BJ (cell line): ENCODE measurements around the gene SETD1B. TPM values are rescaled to one million over a fixed set of nuclear protein-coding genes. Genes with fewer than 3 reads are reported as not detected.

Experiments used
- CTCF ChIA-PET: fragments of 350-600 bp; formaldehyde crosslinking; extraction: SDS; loops from one replicate; lab custom pipeline; 2021; ENCODE audit warnings: antibody characterized with exemption, inconsistent platforms; lab: Yijun Ruan, JAX
- POLR2A ChIA-PET: fragments of 300-600 bp; sonication (Branson Sonifier 250); formaldehyde crosslinking; extraction: SDS; loops from one replicate; lab custom pipeline; 2021; ENCODE audit warnings: antibody characterized with exemption; lab: Charles Lee
- DNase-seq: peaks from one replicate; pipeline ENCODE4 v3.0.0-alpha.2; 2011; ENCODE audit warnings: low read depth
- H3K27me3 ChIP-seq: 2 replicates; pipeline ENCODE4 v1.6.0; 2011; ENCODE audit warnings: low read length; ENCODE audit not compliant: control insufficient read depth, insufficient read depth
- H3K36me3 ChIP-seq: 2 replicates; pipeline ENCODE4 v1.5.1; 2011; ENCODE audit warnings: low read length; ENCODE audit not compliant: control insufficient read depth, insufficient read depth
- H3K4me3 ChIP-seq: 2 replicates; pipeline ENCODE4 v1.5.1; 2011; ENCODE audit warnings: low read depth, mild to moderate bottlenecking, control low read depth, low read length
- polyA plus RNA-seq: library from polyadenylated mRNA; depleted of rRNA; stranded (reverse); fragments of >200 nt; gene quantifications from 2 replicates; pipeline ENCODE4 v1.2.3, GENCODE V29; 2011
- TF ChIP-seq, protein P1 (sequence below): IDR thresholded peaks from 2 replicates; pipeline ENCODE4 v1.5.1; 2011; ENCODE audit warnings: low read depth, mild to moderate bottlenecking, control low read depth, inconsistent platforms, low read length, moderate library complexity; ENCODE audit not compliant: insufficient read depth

The SETD1B gene
- polyA plus RNA-seq, 1 experiment = 0.85 TPM

GRCh38 chr12:121820056-121820455, 16.2 kb downstream of the SETD1B start:
- Histone ChIP-seq H3K27me3 (no peaks in the 10 kb centered on the region), H3K4me3 (no peak overlapping the region), H3K36me3 (peaks cover 52% of the 10 kb centered on the region)
- no peak for DNase-seq
- TF ChIP-seq, protein P1, sequence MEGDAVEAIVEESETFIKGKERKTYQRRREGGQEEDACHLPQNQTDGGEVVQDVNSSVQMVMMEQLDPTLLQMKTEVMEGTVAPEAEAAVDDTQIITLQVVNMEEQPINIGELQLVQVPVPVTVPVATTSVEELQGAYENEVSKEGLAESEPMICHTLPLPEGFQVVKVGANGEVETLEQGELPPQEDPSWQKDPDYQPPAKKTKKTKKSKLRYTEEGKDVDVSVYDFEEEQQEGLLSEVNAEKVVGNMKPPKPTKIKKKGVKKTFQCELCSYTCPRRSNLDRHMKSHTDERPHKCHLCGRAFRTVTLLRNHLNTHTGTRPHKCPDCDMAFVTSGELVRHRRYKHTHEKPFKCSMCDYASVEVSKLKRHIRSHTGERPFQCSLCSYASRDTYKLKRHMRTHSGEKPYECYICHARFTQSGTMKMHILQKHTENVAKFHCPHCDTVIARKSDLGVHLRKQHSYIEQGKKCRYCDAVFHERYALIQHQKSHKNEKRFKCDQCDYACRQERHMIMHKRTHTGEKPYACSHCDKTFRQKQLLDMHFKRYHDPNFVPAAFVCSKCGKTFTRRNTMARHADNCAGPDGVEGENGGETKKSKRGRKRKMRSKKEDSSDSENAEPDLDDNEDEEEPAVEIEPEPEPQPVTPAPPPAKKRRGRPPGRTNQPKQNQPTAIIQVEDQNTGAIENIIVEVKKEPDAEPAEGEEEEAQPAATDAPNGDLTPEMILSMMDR = no peak
- ChIA-PET CTCF (interaction anchor here (0.7 to 2.1 kb wide), 4 partner anchors 8 to 68 kb away, joined by 3 to 11 read pairs (median 4); partner anchors contain the start of gene PSMD9), POLR2A (no interaction called here)

GRCh38 chr12:121822393-121823100, 18.7 kb downstream of the SETD1B start:
- H3K27me3 ChIP-seq = no peaks in the 10 kb centered on the region
- CTCF ChIA-PET = interaction anchor here (0.5 to 1.6 kb wide), 2 partner anchors 11 to 66 kb away, joined by 3 to 6 read pairs; partner anchors contain the start of gene PSMD9
- POLR2A ChIA-PET = no interaction called here
- peaks cover 48% of the 10 kb centered on the region for H3K36me3 ChIP-seq
- no peak for DNase-seq
- no peak overlapping the region for H3K4me3 ChIP-seq
- TF ChIP-seq, protein P1 = no peak

DNA sequence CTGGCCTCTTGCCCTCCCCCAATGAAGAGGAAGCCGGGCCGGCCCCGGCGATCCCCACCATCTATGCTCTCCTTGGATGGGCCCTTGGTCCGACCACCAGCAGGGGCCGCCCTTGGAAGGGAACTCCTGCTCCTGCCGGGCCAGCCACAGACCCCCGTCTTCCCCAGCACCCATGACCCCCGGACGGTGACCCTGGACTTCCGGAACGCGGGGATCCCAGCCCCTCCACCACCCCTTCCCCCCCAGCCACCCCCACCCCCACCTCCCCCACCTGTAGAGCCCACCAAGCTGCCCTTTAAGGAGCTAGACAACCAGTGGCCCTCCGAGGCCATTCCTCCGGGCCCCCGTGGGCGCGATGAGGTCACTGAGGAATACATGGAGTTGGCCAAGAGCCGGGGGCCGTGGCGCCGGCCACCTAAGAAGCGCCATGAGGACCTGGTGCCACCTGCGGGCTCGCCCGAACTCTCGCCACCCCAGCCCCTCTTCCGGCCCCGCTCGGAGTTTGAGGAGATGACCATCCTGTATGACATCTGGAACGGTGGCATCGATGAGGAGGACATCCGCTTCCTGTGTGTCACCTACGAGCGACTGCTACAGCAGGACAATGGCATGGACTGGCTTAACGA, 19.4 kb downstream of the SETD1B start:
- Histone ChIP-seq H3K27me3 (no peaks in the 10 kb centered on the region), H3K36me3 (peaks cover 53% of the 10 kb centered on the region), H3K4me3 (no peak overlapping the region)
- POLR2A ChIA-PET = no interaction called here
- TF ChIP-seq, protein P1 = no peak
- no peak for DNase-seq
- CTCF ChIA-PET = interaction anchor here (3.8 kb wide), 1 partner anchor 28 kb away, joined by 23 read pairs; the partner anchor contains the start of gene RHOF

DNA sequence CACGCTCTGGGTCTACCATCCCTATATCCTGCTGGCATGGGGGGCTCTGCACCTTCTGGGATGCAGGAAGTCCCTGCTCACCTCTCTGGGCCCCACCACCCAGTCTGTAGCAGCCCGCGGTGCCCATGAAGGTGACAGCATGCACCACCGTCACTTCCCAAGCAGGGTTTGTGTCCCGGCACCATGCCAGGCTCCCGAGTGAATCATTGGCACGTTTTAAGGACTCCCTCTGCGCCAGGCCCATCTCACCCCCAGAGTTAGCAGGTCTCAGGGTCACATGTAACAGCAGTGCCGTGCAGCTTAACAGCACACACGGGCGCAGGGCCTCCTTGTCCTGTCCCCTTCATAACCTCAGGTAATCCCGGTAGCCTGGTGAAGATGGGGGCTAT, 19.9 kb downstream of the SETD1B start:
- Histone ChIP-seq H3K36me3 (peaks cover 58% of the 10 kb centered on the region), H3K4me3 (no peak overlapping the region), H3K27me3 (no peaks in the 10 kb centered on the region)
- CTCF ChIA-PET = interaction anchor here (0.8 to 3.8 kb wide), 2 partner anchors 12 to 29 kb away, joined by 3 to 23 read pairs; partner anchors contain the start of gene RHOF
- TF ChIP-seq, protein P1 = no peak
- no peak for DNase-seq
- POLR2A ChIA-PET = no interaction called here

DNA sequence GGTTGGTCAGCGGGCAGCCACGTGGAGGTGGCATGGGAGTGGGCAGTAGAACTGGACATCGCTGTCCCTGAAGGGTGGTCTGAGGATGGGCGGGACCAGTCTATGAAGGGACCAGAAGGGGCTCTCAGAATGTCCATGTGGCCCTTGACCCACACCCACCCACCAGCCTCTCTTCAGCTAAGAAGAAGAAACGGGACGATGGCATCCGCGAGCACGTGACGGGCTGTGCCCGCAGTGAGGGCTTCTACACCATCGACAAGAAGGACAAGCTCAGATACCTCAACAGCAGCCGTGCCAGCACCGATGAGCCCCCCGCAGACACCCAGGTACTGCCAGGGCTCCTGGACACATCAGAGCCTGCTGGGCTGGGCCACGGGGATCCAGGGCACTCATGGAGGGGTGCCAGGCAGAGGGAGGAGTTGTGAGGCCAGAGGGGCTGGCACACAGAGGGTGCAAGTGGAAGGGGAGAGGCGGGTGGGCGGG, 21.3 kb downstream of the SETD1B start:
- CTCF ChIA-PET = interaction anchor here (3.8 to 4.7 kb wide), 2 partner anchors 13 to 30 kb away, joined by 23 to 26 read pairs; partner anchors contain the start of gene RHOF
- TF ChIP-seq, protein P1 = no peak
- POLR2A ChIA-PET = no interaction called here
- no peaks in the 10 kb centered on the region for H3K27me3 ChIP-seq
- H3K36me3 ChIP-seq = peaks cover 58% of the 10 kb centered on the region
- no peak for DNase-seq
- H3K4me3 ChIP-seq = no peak overlapping the region
